ENCODE results near the gene MEIS2.

MEIS2 gene

DNA sequence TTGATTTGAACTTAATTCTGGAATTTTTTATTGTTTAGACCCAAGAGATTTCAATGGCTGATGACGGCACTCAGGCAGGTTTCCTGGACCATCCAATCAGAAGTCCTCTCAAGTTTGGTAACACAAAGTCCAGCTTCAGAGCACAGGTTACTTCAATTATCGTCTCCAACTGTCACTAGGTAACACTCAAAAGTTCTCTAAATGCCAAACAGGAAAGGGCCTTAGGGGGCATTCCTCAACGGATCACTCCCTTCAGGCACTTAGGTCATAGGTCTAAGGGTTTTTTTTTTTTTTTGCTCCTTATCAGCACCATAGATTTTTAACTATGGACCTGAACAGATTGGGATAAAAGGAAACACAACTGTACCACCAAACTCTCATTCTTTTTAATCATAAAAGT is 85.8 kb downstream of the MEIS2 start:
- no peaks in the 10 kb centered on the region for H3K27me3 ChIP-seq (ENCODE audit: control insufficient read depth, insufficient read depth, low read length, poor library complexity, severe bottlenecking)
- no peaks in the 10 kb centered on the region for H3K9me3 ChIP-seq (ENCODE audit: control insufficient read depth, low read length)
- 63 to 86% methylated on average over 2 to 3 of the region's 3 CpGs for WGBS, 2 experiments
- peaks cover 12% of the 10 kb centered on the region for H3K36me3 ChIP-seq (ENCODE audit: control insufficient read depth, insufficient read depth, low read length)
- peaks cover 23% of the 10 kb centered on the region for H3K4me1 ChIP-seq (ENCODE audit: control insufficient read depth, insufficient read depth, low read length)
- peak overlapping the region; percentile 45 for H3K27ac ChIP-seq (ENCODE audit: insufficient read depth, low read depth, low read length, poor library complexity, severe bottlenecking)
- H3K4me3 ChIP-seq (ENCODE audit: insufficient read depth, low read depth, low read length), result no peak overlapping the region

DNA sequence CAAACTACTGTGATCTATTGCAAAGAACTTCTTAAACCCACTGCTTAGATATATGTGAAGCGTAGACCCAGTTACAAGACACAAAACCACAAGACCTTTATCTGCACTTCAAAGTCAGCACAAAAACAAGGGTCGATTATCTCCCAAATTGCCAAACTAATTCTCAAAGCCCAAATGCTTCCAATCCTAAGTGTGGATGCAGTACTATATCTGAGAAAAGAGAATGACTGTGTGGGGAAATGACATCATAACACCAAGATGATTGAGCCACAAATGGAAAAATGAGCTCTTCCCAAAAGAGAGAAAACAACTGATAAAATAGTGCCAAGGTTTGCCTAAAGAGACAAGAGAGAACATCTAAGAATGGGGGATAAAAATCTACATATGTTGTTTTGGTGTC is 86.2 kb downstream of the MEIS2 start:
- Histone ChIP-seq H3K36me3 (ENCODE audit: control insufficient read depth, insufficient read depth, low read length) (peaks cover 12% of the 10 kb centered on the region), H3K27ac (ENCODE audit: insufficient read depth, low read depth, low read length, poor library complexity, severe bottlenecking) (no peak overlapping the region), H3K4me3 (ENCODE audit: insufficient read depth, low read depth, low read length) (no peak overlapping the region), H3K27me3 (ENCODE audit: control insufficient read depth, insufficient read depth, low read length, poor library complexity, severe bottlenecking) (no peaks in the 10 kb centered on the region), H3K4me1 (ENCODE audit: control insufficient read depth, insufficient read depth, low read length) (peaks cover 23% of the 10 kb centered on the region), H3K9me3 (ENCODE audit: control insufficient read depth, low read length) (no peaks in the 10 kb centered on the region)
- WGBS, 2 experiments, result 50% methylated on average over 2 of the region's 2 CpGs

DNA sequence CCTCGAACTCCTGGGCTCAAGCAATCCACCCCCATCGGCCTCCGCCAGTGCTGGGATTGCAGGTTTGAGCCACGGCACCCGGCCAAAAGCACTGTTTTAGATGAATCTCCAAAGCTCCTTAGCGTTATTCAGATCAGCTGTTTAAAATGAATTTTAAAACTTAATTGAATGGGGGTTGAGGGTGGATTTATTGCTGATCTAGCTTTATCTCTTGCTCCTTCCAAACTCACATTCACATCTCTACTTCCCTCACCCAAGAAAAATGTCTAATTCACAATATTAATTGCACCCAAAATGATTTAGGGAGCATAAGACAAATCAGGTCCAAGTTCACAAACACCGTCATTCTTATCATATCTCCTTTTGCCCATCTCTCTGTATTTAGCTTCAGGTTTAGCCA is 89.8 kb downstream of the MEIS2 start:
- 93 to 95% methylated on average over 7 of the region's 7 CpGs for WGBS, 2 experiments
- Histone ChIP-seq H3K27ac (ENCODE audit: insufficient read depth, low read depth, low read length, poor library complexity, severe bottlenecking) (no peak overlapping the region), H3K36me3 (ENCODE audit: control insufficient read depth, insufficient read depth, low read length) (peaks cover 12% of the 10 kb centered on the region), H3K9me3 (ENCODE audit: control insufficient read depth, low read length) (no peaks in the 10 kb centered on the region), H3K4me1 (ENCODE audit: control insufficient read depth, insufficient read depth, low read length) (peaks cover 14% of the 10 kb centered on the region), H3K27me3 (ENCODE audit: control insufficient read depth, insufficient read depth, low read length, poor library complexity, severe bottlenecking) (no peaks in the 10 kb centered on the region), H3K4me3 (ENCODE audit: insufficient read depth, low read depth, low read length) (no peak overlapping the region)

DNA sequence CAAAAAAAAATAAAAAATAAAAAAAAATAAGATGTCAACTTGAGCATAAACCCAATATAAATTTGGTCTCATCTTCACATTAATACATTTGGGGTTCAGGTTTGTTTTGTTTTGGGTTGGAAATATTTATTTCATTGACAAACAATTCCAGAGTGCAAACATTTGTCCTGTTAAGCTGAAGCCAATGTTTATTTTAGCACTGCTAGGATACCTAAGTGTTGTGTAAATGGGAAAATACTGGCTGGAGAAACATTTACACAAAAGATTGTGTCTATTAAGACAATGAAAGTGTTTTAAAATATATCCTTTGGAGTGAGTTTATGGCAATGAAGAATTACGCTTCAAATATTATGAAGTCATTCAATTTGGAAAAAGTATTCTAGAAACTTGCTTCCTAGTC is 91.1 kb downstream of the MEIS2 start:
- H3K4me3 ChIP-seq (ENCODE audit: insufficient read depth, low read depth, low read length), result no peak overlapping the region
- no peaks in the 10 kb centered on the region for H3K9me3 ChIP-seq (ENCODE audit: control insufficient read depth, low read length)
- WGBS, 2 experiments, result 100% methylated on average over 1 of the region's 1 CpG; no CpG with 5 or more reads in 1 of the 2 experiments
- peaks cover 17% of the 10 kb centered on the region for H3K36me3 ChIP-seq (ENCODE audit: control insufficient read depth, insufficient read depth, low read length)
- no peaks in the 10 kb centered on the region for H3K27me3 ChIP-seq (ENCODE audit: control insufficient read depth, insufficient read depth, low read length, poor library complexity, severe bottlenecking)
- H3K4me1 ChIP-seq (ENCODE audit: control insufficient read depth, insufficient read depth, low read length), result peaks cover under 1% of the 10 kb centered on the region
- H3K27ac ChIP-seq (ENCODE audit: insufficient read depth, low read depth, low read length, poor library complexity, severe bottlenecking), result no peak overlapping the region

DNA sequence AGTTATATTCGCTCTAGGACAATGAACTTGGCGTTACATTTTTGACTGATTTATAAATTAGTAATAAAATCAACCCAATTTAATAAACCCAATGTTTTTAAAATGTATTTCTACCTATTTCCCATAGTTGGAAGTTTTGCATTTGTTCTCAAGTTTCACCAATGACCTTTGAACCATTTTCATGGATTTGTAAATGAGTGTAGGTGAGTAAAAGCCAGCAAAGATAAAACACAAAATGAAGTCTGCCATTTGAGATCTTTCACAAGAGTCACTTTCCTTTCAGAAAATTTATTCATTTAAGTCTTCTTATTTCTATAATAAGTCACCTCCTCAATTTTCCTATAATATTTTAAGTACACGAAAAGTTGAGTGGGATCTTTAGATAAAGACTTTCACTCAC is 92.1 kb downstream of the MEIS2 start:
- H3K9me3 ChIP-seq (ENCODE audit: control insufficient read depth, low read length), result no peaks in the 10 kb centered on the region
- H3K4me3 ChIP-seq (ENCODE audit: insufficient read depth, low read depth, low read length), result no peak overlapping the region
- no peaks in the 10 kb centered on the region for H3K4me1 ChIP-seq (ENCODE audit: control insufficient read depth, insufficient read depth, low read length)
- no peaks in the 10 kb centered on the region for H3K27me3 ChIP-seq (ENCODE audit: control insufficient read depth, insufficient read depth, low read length, poor library complexity, severe bottlenecking)
- peaks cover 17% of the 10 kb centered on the region for H3K36me3 ChIP-seq (ENCODE audit: control insufficient read depth, insufficient read depth, low read length)
- H3K27ac ChIP-seq (ENCODE audit: insufficient read depth, low read depth, low read length, poor library complexity, severe bottlenecking), result no peak overlapping the region
- WGBS, 2 experiments, result no CpG with 5 or more reads among the region's 3 CpGs

DNA sequence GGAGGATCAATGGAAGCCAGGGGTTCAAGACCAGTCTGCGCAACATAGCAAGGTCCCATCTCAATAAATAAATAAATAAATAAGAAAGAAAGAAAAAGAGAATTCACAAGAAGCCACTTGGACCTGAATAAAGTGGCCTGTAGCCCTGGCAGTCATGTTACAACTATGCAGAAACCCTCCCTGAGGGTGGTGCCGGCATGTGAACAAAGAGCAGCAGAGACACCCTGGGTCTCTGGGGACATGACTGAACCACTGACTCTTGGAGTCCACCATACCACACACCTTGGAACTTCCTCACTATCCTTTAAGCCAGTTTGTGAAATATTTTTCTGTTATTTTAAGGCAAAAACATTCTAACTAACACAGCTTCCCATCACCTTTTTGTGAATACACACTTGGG is 93.0 kb downstream of the MEIS2 start:
- Histone ChIP-seq H3K27me3 (ENCODE audit: control insufficient read depth, insufficient read depth, low read length, poor library complexity, severe bottlenecking) (no peaks in the 10 kb centered on the region), H3K4me3 (ENCODE audit: insufficient read depth, low read depth, low read length) (no peak overlapping the region), H3K9me3 (ENCODE audit: control insufficient read depth, low read length) (no peaks in the 10 kb centered on the region), H3K27ac (ENCODE audit: insufficient read depth, low read depth, low read length, poor library complexity, severe bottlenecking) (no peak overlapping the region), H3K36me3 (ENCODE audit: control insufficient read depth, insufficient read depth, low read length) (peaks cover 16% of the 10 kb centered on the region), H3K4me1 (ENCODE audit: control insufficient read depth, insufficient read depth, low read length) (peaks cover 3% of the 10 kb centered on the region)
- 74 to 79% methylated on average over 1 of the region's 2 CpGs for WGBS, 2 experiments

DNA sequence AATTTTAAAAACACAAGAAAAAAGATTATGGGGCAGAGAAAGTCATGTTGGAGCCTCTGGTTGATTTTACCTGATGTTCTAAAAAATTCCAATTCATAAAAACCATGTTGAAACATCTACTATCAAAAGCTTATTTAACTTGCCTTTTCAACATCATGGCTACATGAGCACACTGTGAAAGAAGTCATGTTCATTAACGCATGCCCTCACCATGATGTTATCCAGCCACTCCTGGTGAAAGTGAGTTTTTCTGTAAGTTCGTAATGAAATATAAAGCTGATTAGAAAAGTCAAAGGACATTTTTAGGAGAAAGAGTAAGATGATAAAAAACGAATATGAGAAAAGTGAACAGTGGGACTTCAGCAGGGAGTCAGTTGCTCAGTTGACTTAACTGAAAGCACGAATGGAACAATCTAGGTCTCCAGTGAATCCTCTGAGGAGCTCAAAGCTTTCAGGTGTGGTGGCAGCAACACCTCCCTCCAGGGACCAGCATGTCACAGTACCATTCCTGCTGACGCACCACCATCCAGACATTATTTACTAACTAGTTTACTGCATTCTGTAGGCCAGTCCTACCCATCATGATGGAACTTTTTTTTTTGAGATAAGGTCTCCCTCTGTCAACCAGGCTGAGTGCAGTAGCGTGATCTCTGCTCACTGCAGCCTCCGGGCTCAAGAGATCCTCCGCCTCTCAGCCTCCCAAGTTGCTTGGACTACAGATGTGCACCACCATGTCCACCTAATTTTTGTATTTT is 95.2 kb downstream of the MEIS2 start:
- Histone ChIP-seq H3K4me1 (ENCODE audit: control insufficient read depth, insufficient read depth, low read length) (peaks cover 3% of the 10 kb centered on the region), H3K9me3 (ENCODE audit: control insufficient read depth, low read length) (no peaks in the 10 kb centered on the region), H3K4me3 (ENCODE audit: insufficient read depth, low read depth, low read length) (no peak overlapping the region), H3K27me3 (ENCODE audit: control insufficient read depth, insufficient read depth, low read length, poor library complexity, severe bottlenecking) (no peaks in the 10 kb centered on the region), H3K27ac (ENCODE audit: insufficient read depth, low read depth, low read length, poor library complexity, severe bottlenecking) (no peak overlapping the region), H3K36me3 (ENCODE audit: control insufficient read depth, insufficient read depth, low read length) (peaks cover 6% of the 10 kb centered on the region)
- 78 to 83% methylated on average over 8 of the region's 8 CpGs for WGBS, 2 experiments

DNA sequence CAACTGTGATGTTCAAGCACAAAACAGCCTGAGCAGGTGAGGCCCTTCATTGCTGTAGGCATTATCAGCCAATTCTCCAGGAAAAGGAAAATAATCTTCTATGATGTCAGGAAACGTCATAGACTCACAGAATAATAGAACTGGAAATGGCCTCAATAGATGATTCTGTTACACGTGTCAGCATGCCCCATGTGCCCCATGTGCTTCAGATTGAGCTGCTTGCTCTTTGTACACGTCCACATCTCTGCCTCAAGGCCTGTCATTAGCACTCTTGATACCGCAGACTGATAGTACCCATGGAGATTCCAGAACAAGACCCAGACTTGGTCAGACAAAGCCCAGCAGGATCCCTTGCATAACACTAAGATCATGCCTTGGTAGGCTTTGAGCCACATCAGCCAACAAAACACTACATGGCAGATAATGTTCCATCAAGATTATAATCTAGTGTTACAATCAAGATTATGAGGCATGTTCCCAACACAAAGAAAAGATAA is 95.9 kb downstream of the MEIS2 start:
- peaks cover 3% of the 10 kb centered on the region for H3K4me1 ChIP-seq (ENCODE audit: control insufficient read depth, insufficient read depth, low read length)
- H3K27me3 ChIP-seq (ENCODE audit: control insufficient read depth, insufficient read depth, low read length, poor library complexity, severe bottlenecking), result no peaks in the 10 kb centered on the region
- no peak overlapping the region for H3K4me3 ChIP-seq (ENCODE audit: insufficient read depth, low read depth, low read length)
- H3K9me3 ChIP-seq (ENCODE audit: control insufficient read depth, low read length), result no peaks in the 10 kb centered on the region
- WGBS, 2 experiments, result 95 to 97% methylated on average over 4 of the region's 4 CpGs
- peaks cover 5% of the 10 kb centered on the region for H3K36me3 ChIP-seq (ENCODE audit: control insufficient read depth, insufficient read depth, low read length)
- H3K27ac ChIP-seq (ENCODE audit: insufficient read depth, low read depth, low read length, poor library complexity, severe bottlenecking), result no peak overlapping the region

DNA sequence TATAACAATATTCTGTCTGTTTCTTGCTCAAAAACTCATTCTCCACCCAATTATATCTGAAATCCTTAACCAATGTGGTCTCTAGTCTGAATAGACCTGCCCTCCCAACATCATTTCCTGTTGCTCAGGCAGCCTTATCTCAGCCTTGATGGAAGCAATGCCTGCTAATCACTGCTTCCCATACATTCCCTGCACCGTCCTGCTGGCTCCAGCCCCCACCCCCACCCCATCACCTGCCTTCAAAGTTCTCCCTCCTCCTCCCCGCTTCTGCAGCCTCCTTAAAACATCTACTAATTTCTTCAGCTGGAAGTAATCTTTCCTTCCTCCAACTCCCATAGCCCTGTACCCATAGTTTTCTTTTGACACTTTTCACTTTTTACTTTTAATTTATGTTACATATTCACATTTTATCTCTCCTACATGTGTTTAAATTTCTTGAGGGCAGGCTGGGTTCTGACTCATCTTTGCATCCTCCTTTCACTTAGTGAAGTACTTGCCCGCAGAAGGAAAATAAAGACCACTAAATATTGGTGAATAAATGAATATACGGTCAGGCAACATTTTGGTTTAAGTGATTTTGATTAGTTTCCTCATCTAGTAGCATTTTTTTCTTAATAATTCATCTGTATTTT is 98.2 kb downstream of the MEIS2 start:
- WGBS, 2 experiments, result 77 to 79% methylated on average over 3 to 4 of the region's 4 CpGs

DNA sequence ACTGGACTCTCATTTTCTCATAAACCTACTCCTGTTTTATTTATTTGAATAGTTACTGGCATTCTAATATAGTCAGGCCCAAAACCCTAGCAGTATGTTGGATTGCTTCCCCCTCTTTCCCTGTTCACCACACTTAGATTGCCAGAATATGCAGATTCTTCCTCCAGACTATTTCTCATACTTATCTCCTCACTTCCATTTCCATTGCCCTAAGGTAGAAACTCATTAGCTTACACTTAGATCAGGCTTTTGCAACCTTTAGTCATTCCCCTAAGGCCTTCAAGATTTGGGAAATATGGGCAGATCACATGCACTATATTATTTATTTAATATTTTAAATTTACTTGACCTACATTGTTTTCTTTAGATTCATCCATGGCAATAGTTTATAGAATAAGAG is 98.9 kb downstream of the MEIS2 start:
- H3K9me3 ChIP-seq (ENCODE audit: control insufficient read depth, low read length), result no peaks in the 10 kb centered on the region
- peaks cover 5% of the 10 kb centered on the region for H3K36me3 ChIP-seq (ENCODE audit: control insufficient read depth, insufficient read depth, low read length)

More for the DNA sequence above, 98.2 kb downstream of the MEIS2 start:
- Histone ChIP-seq H3K4me1 (ENCODE audit: control insufficient read depth, insufficient read depth, low read length) (peaks cover 3% of the 10 kb centered on the region), H3K36me3 (ENCODE audit: control insufficient read depth, insufficient read depth, low read length) (peaks cover 5% of the 10 kb centered on the region), H3K27me3 (ENCODE audit: control insufficient read depth, insufficient read depth, low read length, poor library complexity, severe bottlenecking) (no peaks in the 10 kb centered on the region), H3K27ac (ENCODE audit: insufficient read depth, low read depth, low read length, poor library complexity, severe bottlenecking) (no peak overlapping the region), H3K4me3 (ENCODE audit: insufficient read depth, low read depth, low read length) (no peak overlapping the region), H3K9me3 (ENCODE audit: control insufficient read depth, low read length) (no peaks in the 10 kb centered on the region)

More for the DNA sequence above, 98.9 kb downstream of the MEIS2 start:
- H3K4me3 ChIP-seq (ENCODE audit: insufficient read depth, low read depth, low read length), result no peak overlapping the region
- H3K27me3 ChIP-seq (ENCODE audit: control insufficient read depth, insufficient read depth, low read length, poor library complexity, severe bottlenecking), result no peaks in the 10 kb centered on the region
- peaks cover 3% of the 10 kb centered on the region for H3K4me1 ChIP-seq (ENCODE audit: control insufficient read depth, insufficient read depth, low read length)
- H3K27ac ChIP-seq (ENCODE audit: insufficient read depth, low read depth, low read length, poor library complexity, severe bottlenecking), result no peak overlapping the region

Data from ectodermal cell (in vitro differentiated cells).